Measurements from ENCODE around the gene FOXA3. TPM values are rescaled to one million over a fixed set of nuclear protein-coding genes. Genes with fewer than 3 reads are reported as not detected.

FOXA3 gene
- total and polyA plus RNA-seq, 2 of the 4 experiments (the other 2 are of a cell fraction), result not detected

GRCh38 chr19:45906221-45906620, 42.1 kb downstream of the FOXA3 start:
- WGBS, 2 experiments (ENCODE audit: extremely low coverage in 2 of 2, insufficient read length in 1 of 2), result 50% methylated on average over 2 of the region's 3 CpGs; no CpG with 5 or more reads in 1 of the 2 experiments
- DNase-seq (peak; percentile 48), ATAC-seq (ENCODE audit: low read depth) (no peak)

More at GRCh38 chr19:45906221-45906620, 42.1 kb downstream of the FOXA3 start:
- no peak overlapping the region for H2AK5ac ChIP-seq (ENCODE audit: low read depth, low read length)
- no peak overlapping the region for H3K4me3 ChIP-seq (ENCODE audit: insufficient read depth, low read depth, low read length)
- no peak overlapping the region for H4K8ac ChIP-seq (ENCODE audit: low read depth in 2 of 2, low read length in 2 of 2)
- ChIA-PET POLR2A (ENCODE audit: unreplicated experiment) (no interaction called here), CTCF (interaction anchor here (0.5 kb wide), 1 partner anchor 172 kb away, joined by 9 read pairs; no protein-coding TSS in a partner anchor)
- H3K79me1 ChIP-seq (ENCODE audit: low read depth in 1 of 2, low read length in 2 of 2), result peaks cover 5 to 6% of the 10 kb centered on the region in 2 experiments; a peak in 3 of 4 replicates
- no peak overlapping the region for H2AFZ ChIP-seq (replicated peaks; ENCODE audit: low read length, poor library complexity)
- H3K4me1 ChIP-seq (ENCODE audit: control insufficient read depth, insufficient read depth, low read length), result 0 out of 2 replicates have a peak, but pooled peaks cover 2% of the 10 kb centered on the region
- no peak overlapping the region for H2BK120ac ChIP-seq (ENCODE audit: low read depth, low read length)
- peaks cover 8% of the 10 kb centered on the region for H3K27me3 ChIP-seq (ENCODE audit: control insufficient read depth, insufficient read depth, low read length)
- H3K9ac ChIP-seq (ENCODE audit: low read depth, low read length), result no peak overlapping the region
- no peak overlapping the region for H2BK5ac ChIP-seq (ENCODE audit: low read depth, low read length, poor library complexity, severe bottlenecking)
- no peak overlapping the region for H3K18ac ChIP-seq (ENCODE audit: low read depth, low read length)
- H2BK15ac ChIP-seq (ENCODE audit: low read depth, low read length), result no peak overlapping the region
- dilution Hi-C loops (cut with HindIII; ENCODE audit: low sequenced_read_pairs, unreplicated experiment), result no loop called here
- H3K36me3 ChIP-seq (ENCODE audit: control insufficient read depth, insufficient read depth, low read length), result no peaks in the 10 kb centered on the region
- H3K4me2 ChIP-seq (ENCODE audit: low read depth, low read length), result no peak overlapping the region
- H4K91ac ChIP-seq (ENCODE audit: insufficient read depth, low read depth, low read length), result no peak overlapping the region
- BruUV-seq (replicated peaks), result no TSS peak
- H3K27ac ChIP-seq (ENCODE audit: insufficient read depth, low read length), result no peak overlapping the region
- TF ChIP-seq MAFK (IDR thresholded peaks at IDR 0.05; ENCODE audit: low read depth, low read length), result no peak
- TF ChIP-seq USF2 (IDR thresholded peaks at IDR 0.05; ENCODE audit: low read depth, low read length), result no peak
- no peak for TF ChIP-seq MXI1 (IDR thresholded peaks at IDR 0.05; ENCODE audit: borderline replicate concordance, low read depth, low read length)
- TF ChIP-seq RCOR1 (IDR thresholded peaks at IDR 0.05; ENCODE audit: insufficient replicate concordance, low read length), result no peak
- TF ChIP-seq CHD1 (IDR thresholded peaks at IDR 0.05; ENCODE audit: low read depth, low read length), result no peak
- no peak for TF ChIP-seq NFE2L2 (IDR thresholded peaks at IDR 0.05; ENCODE audit: low read depth, low read length)
- TF ChIP-seq SMC3 (IDR thresholded peaks at IDR 0.05; ENCODE audit: low read depth, low read length), result no peak
- TF ChIP-seq ELK1 (IDR thresholded peaks at IDR 0.05; ENCODE audit: borderline replicate concordance, low read depth, low read length), result no peak
- no peak for TF ChIP-seq FOS (IDR thresholded peaks at IDR 0.05; ENCODE audit: low read depth, low read length)
- no peak for TF ChIP-seq CTCF (conservative IDR thresholded peaks at IDR 0.05; ENCODE audit: low read depth, low read length)
- TF ChIP-seq POLR2A (IDR thresholded peaks at IDR 0.05; ENCODE audit: low read depth, low read length), result no peak
- TF ChIP-seq BHLHE40 (IDR thresholded peaks at IDR 0.05; ENCODE audit: low read depth, low read length), result no peak
- TF ChIP-seq MAZ (IDR thresholded peaks at IDR 0.05; ENCODE audit: borderline replicate concordance, low read depth, low read length), result no peak
- no peaks in the 10 kb centered on the region for H4K20me1 ChIP-seq (ENCODE audit: insufficient read depth, low read length)
- H3K23ac ChIP-seq (ENCODE audit: low read depth, low read length), result no peak overlapping the region
- in situ Hi-C loops (cut with MboI; ENCODE audit: low sequenced_read_pairs), result no loop called here
- H2AK9ac ChIP-seq (replicated peaks; ENCODE audit: low read depth, low read length, poor library complexity), result no peak overlapping the region
- H4K5ac ChIP-seq (ENCODE audit: low read depth, low read length), result no peak overlapping the region
- H3K9me3 ChIP-seq (ENCODE audit: control insufficient read depth, insufficient read depth, low read length), result no peaks in the 10 kb centered on the region
- no peak overlapping the region for H3K56ac ChIP-seq (ENCODE audit: extremely low read depth, insufficient read depth, low read length)
- no peak overlapping the region for H2BK20ac ChIP-seq (ENCODE audit: low read depth, low read length)
- H3K4ac ChIP-seq (ENCODE audit: low read depth, low read length), result no peak overlapping the region
- intact Hi-C loops (cut with micrococcal nuclease), result no loop called here
- H3K9me1 ChIP-seq (ENCODE audit: insufficient read depth, low read length), result peaks cover 3% of the 10 kb centered on the region; the same call in 1 of the 2 replicates
- H3K14ac ChIP-seq (replicated peaks; ENCODE audit: low read depth, low read length), result no peak overlapping the region

Measured in IMR-90 (cell line).